Natural killer cell (primary cell): Measurements from ENCODE around the gene AJAP1. TPM values are rescaled to one million over a fixed set of nuclear protein-coding genes. Genes with fewer than 3 reads are reported as not detected.

ENCODE experiments used
- ATAC-seq, 3 donors: fragments of 150-1000 bp in 2 of 3; fragments of 200-7000 bp in 1 of 3; cut with Tn5 transposase; 1 replicate in 1 of 3; 2 replicates in 2 of 3; pipeline ENCODE4 v1.10.0; 2021; ENCODE audit warnings: mild to moderate bottlenecking in 2 of 3, moderate library complexity in 2 of 3
- DNase-seq, 2 donors: peaks; one replicate each; pipeline versions ENCODE4 v3.0.0 to v3.0.0-alpha.2; 2013 to 2021; ENCODE audit warnings: mixed read lengths in 1 of 2
- H3K27ac ChIP-seq: one replicate; pipeline ENCODE4 v1.5.1; 2013; ENCODE audit warnings: mild to moderate bottlenecking, low read length
- H3K27me3 ChIP-seq: one replicate; pipeline ENCODE4 v1.6.1; 2013; ENCODE audit warnings: low read length; ENCODE audit not compliant: control insufficient read depth, insufficient read depth
- H3K36me3 ChIP-seq: one replicate; pipeline ENCODE4 v1.6.1; 2013; ENCODE audit warnings: low read length; ENCODE audit not compliant: control insufficient read depth, insufficient read depth
- H3K4me1 ChIP-seq: one replicate; pipeline ENCODE4 v1.6.1; 2013; ENCODE audit warnings: low read length; ENCODE audit not compliant: control insufficient read depth, insufficient read depth
- H3K4me3 ChIP-seq: one replicate; pipeline ENCODE4 v1.5.1; 2013; ENCODE audit warnings: low read length
- H3K9me3 ChIP-seq: one replicate; pipeline ENCODE4 v1.6.1; 2013; ENCODE audit warnings: low read length; ENCODE audit not compliant: control insufficient read depth, insufficient read depth
- H3K27ac Mint-ChIP-seq, 2 donors: one replicate each; pipeline ENCODE4 v1.8.0; 2022; ENCODE audit warnings: mild to moderate bottlenecking in 2 of 2, mixed read lengths in 2 of 2, moderate library complexity in 1 of 2
- H3K27me3 Mint-ChIP-seq, 2 donors: one replicate each; pipeline ENCODE4 v1.8.0; 2022; ENCODE audit warnings: low read depth in 2 of 2, mixed read lengths in 2 of 2
- H3K36me3 Mint-ChIP-seq: one replicate; pipeline ENCODE4 v1.8.0; 2022; ENCODE audit warnings: mixed read lengths
- H3K4me1 Mint-ChIP-seq, 2 donors: one replicate each; pipeline ENCODE4 v1.8.0; 2022; ENCODE audit warnings: mixed read lengths in 2 of 2
- H3K4me3 Mint-ChIP-seq: one replicate; pipeline ENCODE4 v1.8.0; 2022; ENCODE audit warnings: mild to moderate bottlenecking, moderate library complexity, mixed read lengths
- H3K9me3 Mint-ChIP-seq, 2 donors: one replicate each; pipeline ENCODE4 v1.8.0; 2022; ENCODE audit warnings: mixed read lengths in 2 of 2
- CTCF ChIP-seq: fragments of 200-600 bp; IDR thresholded peaks from one replicate; pipeline ENCODE4 v1.8.0; 2022; ENCODE audit warnings: antibody characterized with exemption
- WGBS: methylation state at CpG from one replicate; pipeline ENCODE4 v1.1.7; 2013; ENCODE audit warnings: missing lambda C conversion rate; ENCODE audit not compliant: insufficient coverage; 5-methylcytosine and 5-hydroxymethylcytosine counted together
- intact Hi-C: fragments of 100-400 bp; cut with micrococcal nuclease; formaldehyde crosslinking; loops from one replicate; pipeline ENCODE4 v1.14.2; 2022
- total RNA-seq, 4 donors: library from RNA; stranded (reverse); fragments of 120-200 nt in 1 of 4; gene quantifications; one replicate each; pipeline versions ENCODE4 v1.2.3 to v1.2.4, GENCODE V29; 2013 to 2022

The AJAP1 gene
- total RNA-seq, 3 donors from 2014 or later (not counting 1 experiment from before 2014, with no cell fraction given): not detected

GRCh38 chr1:4691766-4692405 lies 37.5 kb downstream of the AJAP1 start:
- 88% methylated on average over 26 of the region's 26 CpGs for WGBS
- no peak for TF ChIP-seq CTCF

GRCh38 chr1:4692437-4692836 lies 38.0 kb downstream of the AJAP1 start:
- Histone ChIP-seq H3K27ac (no peak overlapping the region), H3K9me3 (no peaks in the 10 kb centered on the region), H3K4me3 (no peak overlapping the region), H3K4me1 (no peaks in the 10 kb centered on the region), H3K27me3 (no peaks in the 10 kb centered on the region), H3K36me3 (no peaks in the 10 kb centered on the region)
- Mint-ChIP-seq H3K27me3 (peaks cover 1 to 3% of the 10 kb centered on the region in 2 donors), H3K27ac (no peak overlapping the region), H3K4me1 (no peaks in the 10 kb centered on the region), H3K4me3 (no peak overlapping the region), H3K9me3 (no peaks in the 10 kb centered on the region), H3K36me3 (no peaks in the 10 kb centered on the region)
- ATAC-seq: no peak
- no peak for DNase-seq
- 81% methylated on average over 6 of the region's 6 CpGs for WGBS
- intact Hi-C loops: no loop called here
- no peak for TF ChIP-seq CTCF

More at GRCh38 chr1:4691766-4692405, 37.5 kb downstream of the AJAP1 start:
- H3K27ac Mint-ChIP-seq: no peak overlapping the region
- H3K4me3 ChIP-seq: no peak overlapping the region
- no peaks in the 10 kb centered on the region for H3K4me1 ChIP-seq
- H3K36me3 ChIP-seq: no peaks in the 10 kb centered on the region
- H3K4me1 Mint-ChIP-seq: no peaks in the 10 kb centered on the region
- H3K27me3 Mint-ChIP-seq: peaks cover 3 to 7% of the 10 kb centered on the region in 2 donors
- DNase-seq: no peak
- H3K27me3 ChIP-seq: no peaks in the 10 kb centered on the region
- no peaks in the 10 kb centered on the region for H3K9me3 ChIP-seq
- ATAC-seq: no peak
- H3K36me3 Mint-ChIP-seq: no peaks in the 10 kb centered on the region
- intact Hi-C loops: no loop called here
- H3K27ac ChIP-seq: no peak overlapping the region
- H3K4me3 Mint-ChIP-seq: no peak overlapping the region
- no peaks in the 10 kb centered on the region for H3K9me3 Mint-ChIP-seq

GRCh38 chr1:4693331-4693730 lies 38.9 kb downstream of the AJAP1 start:
- Mint-ChIP-seq H3K9me3 (no peaks in the 10 kb centered on the region), H3K36me3 (no peaks in the 10 kb centered on the region), H3K27me3 (peaks cover 0 to 3% of the 10 kb centered on the region in 2 donors), H3K4me1 (no peaks in the 10 kb centered on the region), H3K4me3 (no peak overlapping the region), H3K27ac (no peak overlapping the region)
- DNase-seq: no peak
- TF ChIP-seq CTCF: no peak
- no peaks in the 10 kb centered on the region for H3K36me3 ChIP-seq
- ATAC-seq: no peak
- no peaks in the 10 kb centered on the region for H3K27me3 ChIP-seq
- no peaks in the 10 kb centered on the region for H3K4me1 ChIP-seq
- intact Hi-C loops: no loop called here
- H3K4me3 ChIP-seq: no peak overlapping the region
- H3K27ac ChIP-seq: no peak overlapping the region
- 73% methylated on average over 6 of the region's 6 CpGs for WGBS
- H3K9me3 ChIP-seq: no peaks in the 10 kb centered on the region

- Histone ChIP-seq H3K9me3 (no peaks in the 10 kb centered on the region), H3K4me3 (no peak overlapping the region), H3K27me3 (no peaks in the 10 kb centered on the region), H3K4me1 (no peaks in the 10 kb centered on the region), H3K36me3 (no peaks in the 10 kb centered on the region), H3K27ac (no peak overlapping the region)
- WGBS: 83% methylated on average over 9 of the region's 10 CpGs
- no peak overlapping the region for H3K4me3 Mint-ChIP-seq
- TF ChIP-seq CTCF: no peak
- H3K27me3 Mint-ChIP-seq: peaks cover 0 to 3% of the 10 kb centered on the region in 2 donors
- intact Hi-C loops: no loop called here
- H3K4me1 Mint-ChIP-seq: no peaks in the 10 kb centered on the region
- no peaks in the 10 kb centered on the region for H3K9me3 Mint-ChIP-seq
- no peaks in the 10 kb centered on the region for H3K36me3 Mint-ChIP-seq
- DNase-seq: no peak
- H3K27ac Mint-ChIP-seq: no peak overlapping the region
- no peak for ATAC-seq
Measured at GRCh38 chr1:4693891-4694290, 39.5 kb downstream of the AJAP1 start.
